ENCODE data around the gene RCAN2. TPM values are rescaled to one million over a fixed set of nuclear protein-coding genes. Genes with fewer than 3 reads are reported as not detected.
"Not testable (repeated sequence)": the region's sequence is repeated elsewhere in the genome, so short reads cannot be mapped to it uniquely, and the experiment has no call there.

Gene RCAN2
- polyA plus RNA-seq, 1 donor from 2014 or later: 37.4 TPM

GRCh38 chr6:46390153-46390876 lies 100.9 kb downstream of the RCAN2 start:
- no peak overlapping the region for H3K9ac ChIP-seq (ENCODE audit: low read length)
- TF ChIP-seq RAD21 (conservative IDR thresholded peaks at IDR 0.05) (no peak), EZH2 (IDR thresholded peaks at IDR 0.05; ENCODE audit: borderline replicate concordance, insufficient read depth, low read length, poor library complexity, severe bottlenecking) (no peak), TAF1 (IDR thresholded peaks at IDR 0.05; ENCODE audit: low read depth) (no peak), MXI1 (conservative IDR thresholded peaks at IDR 0.05; ENCODE audit: poor library complexity, severe bottlenecking) (no peak), SMC3 (conservative IDR thresholded peaks at IDR 0.05; ENCODE audit: poor library complexity) (no peak), EP300 (conservative IDR thresholded peaks at IDR 0.05; ENCODE audit: poor library complexity, severe bottlenecking) (no peak), POLR2AphosphoS5 (IDR thresholded peaks at IDR 0.05) (no peak)
- TF ChIP-seq, protein P1, sequence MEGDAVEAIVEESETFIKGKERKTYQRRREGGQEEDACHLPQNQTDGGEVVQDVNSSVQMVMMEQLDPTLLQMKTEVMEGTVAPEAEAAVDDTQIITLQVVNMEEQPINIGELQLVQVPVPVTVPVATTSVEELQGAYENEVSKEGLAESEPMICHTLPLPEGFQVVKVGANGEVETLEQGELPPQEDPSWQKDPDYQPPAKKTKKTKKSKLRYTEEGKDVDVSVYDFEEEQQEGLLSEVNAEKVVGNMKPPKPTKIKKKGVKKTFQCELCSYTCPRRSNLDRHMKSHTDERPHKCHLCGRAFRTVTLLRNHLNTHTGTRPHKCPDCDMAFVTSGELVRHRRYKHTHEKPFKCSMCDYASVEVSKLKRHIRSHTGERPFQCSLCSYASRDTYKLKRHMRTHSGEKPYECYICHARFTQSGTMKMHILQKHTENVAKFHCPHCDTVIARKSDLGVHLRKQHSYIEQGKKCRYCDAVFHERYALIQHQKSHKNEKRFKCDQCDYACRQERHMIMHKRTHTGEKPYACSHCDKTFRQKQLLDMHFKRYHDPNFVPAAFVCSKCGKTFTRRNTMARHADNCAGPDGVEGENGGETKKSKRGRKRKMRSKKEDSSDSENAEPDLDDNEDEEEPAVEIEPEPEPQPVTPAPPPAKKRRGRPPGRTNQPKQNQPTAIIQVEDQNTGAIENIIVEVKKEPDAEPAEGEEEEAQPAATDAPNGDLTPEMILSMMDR (IDR thresholded peaks at IDR 0.05; ENCODE audit: poor library complexity, severe bottlenecking): no peak
- TF ChIP-seq, protein P2, sequence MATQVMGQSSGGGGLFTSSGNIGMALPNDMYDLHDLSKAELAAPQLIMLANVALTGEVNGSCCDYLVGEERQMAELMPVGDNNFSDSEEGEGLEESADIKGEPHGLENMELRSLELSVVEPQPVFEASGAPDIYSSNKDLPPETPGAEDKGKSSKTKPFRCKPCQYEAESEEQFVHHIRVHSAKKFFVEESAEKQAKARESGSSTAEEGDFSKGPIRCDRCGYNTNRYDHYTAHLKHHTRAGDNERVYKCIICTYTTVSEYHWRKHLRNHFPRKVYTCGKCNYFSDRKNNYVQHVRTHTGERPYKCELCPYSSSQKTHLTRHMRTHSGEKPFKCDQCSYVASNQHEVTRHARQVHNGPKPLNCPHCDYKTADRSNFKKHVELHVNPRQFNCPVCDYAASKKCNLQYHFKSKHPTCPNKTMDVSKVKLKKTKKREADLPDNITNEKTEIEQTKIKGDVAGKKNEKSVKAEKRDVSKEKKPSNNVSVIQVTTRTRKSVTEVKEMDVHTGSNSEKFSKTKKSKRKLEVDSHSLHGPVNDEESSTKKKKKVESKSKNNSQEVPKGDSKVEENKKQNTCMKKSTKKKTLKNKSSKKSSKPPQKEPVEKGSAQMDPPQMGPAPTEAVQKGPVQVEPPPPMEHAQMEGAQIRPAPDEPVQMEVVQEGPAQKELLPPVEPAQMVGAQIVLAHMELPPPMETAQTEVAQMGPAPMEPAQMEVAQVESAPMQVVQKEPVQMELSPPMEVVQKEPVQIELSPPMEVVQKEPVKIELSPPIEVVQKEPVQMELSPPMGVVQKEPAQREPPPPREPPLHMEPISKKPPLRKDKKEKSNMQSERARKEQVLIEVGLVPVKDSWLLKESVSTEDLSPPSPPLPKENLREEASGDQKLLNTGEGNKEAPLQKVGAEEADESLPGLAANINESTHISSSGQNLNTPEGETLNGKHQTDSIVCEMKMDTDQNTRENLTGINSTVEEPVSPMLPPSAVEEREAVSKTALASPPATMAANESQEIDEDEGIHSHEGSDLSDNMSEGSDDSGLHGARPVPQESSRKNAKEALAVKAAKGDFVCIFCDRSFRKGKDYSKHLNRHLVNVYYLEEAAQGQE (IDR thresholded peaks at IDR 0.05; ENCODE audit: borderline replicate concordance): no peak

DNA sequence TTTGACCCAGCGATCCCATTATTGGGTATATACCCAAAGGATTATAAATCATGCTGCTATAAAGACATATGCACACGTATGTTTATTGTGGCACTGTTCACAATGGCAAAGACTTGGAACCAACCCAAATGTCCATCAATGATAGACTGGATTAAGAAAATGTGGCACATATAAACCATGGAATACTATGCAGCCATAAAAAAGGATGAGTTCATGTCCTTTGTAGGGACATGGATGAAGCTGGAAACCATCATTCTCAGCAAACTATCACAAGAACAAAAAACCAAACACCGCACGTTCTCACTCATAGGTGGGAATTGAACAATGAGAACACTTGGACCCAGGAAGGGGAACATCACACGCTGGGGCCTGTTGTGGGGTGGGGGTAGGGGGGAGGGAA lies 103.5 kb downstream of the RCAN2 start:
- H4K20me1 ChIP-seq (ENCODE audit: insufficient read depth): not testable (repeated sequence)

More at GRCh38 chr6:46390153-46390876, 100.9 kb downstream of the RCAN2 start:
- Histone ChIP-seq H4K20me1 (ENCODE audit: insufficient read depth) (no peaks in the 10 kb centered on the region), H3K36me3 (ENCODE audit: insufficient read depth, low read length) (no peaks in the 10 kb centered on the region), H3F3A (ENCODE audit: insufficient read depth, low read length, poor library complexity, severe bottlenecking) (no peaks in the 10 kb centered on the region), H2AFZ (ENCODE audit: low read depth, low read length) (no peak overlapping the region), H3K4me2 (ENCODE audit: low read length) (no peak overlapping the region), H3K9me2 (ENCODE audit: insufficient read depth, low read length) (no peaks in the 10 kb centered on the region), H3K27me3 (ENCODE audit: insufficient read depth, low read depth, low read length) (no peaks in the 10 kb centered on the region), H3K27ac (ENCODE audit: low read length) (no peak overlapping the region), H3K79me2 (replicated peaks; ENCODE audit: insufficient read depth, low read length) (no peaks in the 10 kb centered on the region), H3K4me3 (ENCODE audit: low read length) (no peak overlapping the region), H3K9me3 (ENCODE audit: low read length) (no peaks in the 10 kb centered on the region)

More for the DNA sequence above, 103.5 kb downstream of the RCAN2 start:
- not testable (repeated sequence) for H3K27ac ChIP-seq (ENCODE audit: low read length); H3F3A ChIP-seq (ENCODE audit: insufficient read depth, low read length, poor library complexity, severe bottlenecking); H3K9me3 ChIP-seq (ENCODE audit: low read length); H3K9ac ChIP-seq (ENCODE audit: low read length); H3K79me2 ChIP-seq (replicated peaks; ENCODE audit: insufficient read depth, low read length); H3K4me2 ChIP-seq (ENCODE audit: low read length); H3K27me3 ChIP-seq (ENCODE audit: insufficient read depth, low read depth, low read length); H2AFZ ChIP-seq (ENCODE audit: low read depth, low read length); H3K4me3 ChIP-seq (ENCODE audit: low read length); H3K9me2 ChIP-seq (ENCODE audit: insufficient read depth, low read length); H3K36me3 ChIP-seq (ENCODE audit: insufficient read depth, low read length)
